GM18861 (cell line): ENCODE measurements around the gene P2RX2.

Experiments
- ATAC-seq: cut with Tn5 transposase; IDR thresholded peaks from one replicate; pipeline ENCODE4 v1.9.1; 2021; ENCODE audit not compliant: unreplicated experiment

P2RX2 gene

GRCh38 chr12:132618683-132619043 is at the start of gene P2RX2:
P2RX2 (plus strand) TSS chr12:132618776; CDS start chr12:132618817, 41 bp downstream.
- ATAC-seq = no peak

GRCh38 chr12:132568826-132569480 is 49.6 kb upstream of the P2RX2 start:
- ATAC-seq = no peak

- ATAC-seq = no peak
These were observed 48.6 kb upstream of the P2RX2 start for GRCh38 chr12:132569856-132570480.

- ATAC-seq = no peak
These were observed 47.9 kb upstream of the P2RX2 start for GRCh38 chr12:132570635-132571034.

- no peak for ATAC-seq
These were observed 47.5 kb upstream of the P2RX2 start for GRCh38 chr12:132571051-132571450.

- ATAC-seq = no peak
These were observed 47.0 kb upstream of the P2RX2 start for GRCh38 chr12:132571598-132571997.

GRCh38 chr12:132572106-132572505 is 46.5 kb upstream of the P2RX2 start:
- ATAC-seq = no peak

GRCh38 chr12:132572801-132573760 is 45.5 kb upstream of the P2RX2 start:
- no peak for ATAC-seq

- ATAC-seq = no peak
These were observed 44.1 kb upstream of the P2RX2 start for GRCh38 chr12:132574271-132574996.

- no peak for ATAC-seq
These were observed 42.9 kb upstream of the P2RX2 start for GRCh38 chr12:132575661-132576060.

GRCh38 chr12:132576701-132577100 is 41.9 kb upstream of the P2RX2 start:
- ATAC-seq = no peak

GRCh38 chr12:132577191-132577920 is 41.2 kb upstream of the P2RX2 start:
- no peak for ATAC-seq

GRCh38 chr12:132578118-132578517 is 40.5 kb upstream of the P2RX2 start:
- ATAC-seq = no peak

- ATAC-seq = no peak
These were observed 39.8 kb upstream of the P2RX2 start for GRCh38 chr12:132578826-132579225.

- no peak for ATAC-seq
These were observed 38.8 kb upstream of the P2RX2 start for GRCh38 chr12:132579744-132580143.

GRCh38 chr12:132580701-132581292 is 37.8 kb upstream of the P2RX2 start:
- no peak for ATAC-seq

- no peak for ATAC-seq
These were observed 37.1 kb upstream of the P2RX2 start for GRCh38 chr12:132581348-132582057.

- ATAC-seq = no peak
These were observed 36.5 kb upstream of the P2RX2 start for GRCh38 chr12:132582058-132582420.

GRCh38 chr12:132582582-132583410 is 35.8 kb upstream of the P2RX2 start:
- ATAC-seq = no peak
